Psoas muscle (tissue), 8 donors: ENCODE data around the gene STXBP3. TPM values are rescaled to one million over a fixed set of nuclear protein-coding genes. Genes with fewer than 3 reads are reported as not detected.
"Not testable (repeated sequence)": the region's sequence is repeated elsewhere in the genome, so short reads cannot be mapped to it uniquely, and the experiment has no call there.

Experiments
- ATAC-seq, 4 donors: fragments of 200-7000 bp; cut with Tn5 transposase; one replicate each; pipeline ENCODE4 v1.9.1; 2020; ENCODE audit warnings: moderate library complexity in 3 of 4, mild to moderate bottlenecking in 2 of 4
- DNase-seq, 2 donors: peaks; one replicate each; pipeline ENCODE4 v3.0.0-alpha.2; 2020
- H3K27ac ChIP-seq: fragments of 200-600 bp; one replicate; pipeline ENCODE4 v1.8.0; 2022
- H3K27me3 ChIP-seq, 3 donors: fragments of 200-600 bp in 1 of 3; one replicate each; pipeline versions ENCODE4 v1.6.1 to v1.8.0; 2013 to 2022; ENCODE audit warnings: low read length in 2 of 3, mild to moderate bottlenecking in 2 of 3, moderate library complexity in 1 of 3; ENCODE audit not compliant: insufficient read depth in 3 of 3
- H3K36me3 ChIP-seq, 2 donors: fragments of 200-600 bp in 1 of 2; one replicate each; pipeline versions ENCODE4 v1.6.1 to v1.8.0; 2013 to 2022; ENCODE audit warnings: low read depth in 1 of 2, mild to moderate bottlenecking in 1 of 2, moderate library complexity in 1 of 2; ENCODE audit not compliant: insufficient read depth in 1 of 2
- H3K4me1 ChIP-seq: fragments of 200-600 bp; one replicate; pipeline ENCODE4 v1.8.0; 2022
- H3K4me3 ChIP-seq: fragments of 200-600 bp; one replicate; pipeline ENCODE4 v1.8.0; 2022; ENCODE audit warnings: mild to moderate bottlenecking
- H3K9me3 ChIP-seq: fragments of 200-600 bp; one replicate; pipeline ENCODE4 v1.8.0; 2022
- CTCF ChIP-seq: fragments of 200-600 bp; IDR thresholded peaks from one replicate; pipeline ENCODE4 v1.8.0; 2022; ENCODE audit warnings: antibody characterized with exemption
- WGBS, 3 donors: extraction: QIAGEN DNeasy Blood & Tissue Kit; methylation state at CpG; one replicate each; pipeline versions ENCODE4 v1.1.6 to v1.1.7; 2013; 5-methylcytosine and 5-hydroxymethylcytosine counted together
- intact Hi-C, 2 donors: fragments of 100-400 bp; cut with DNase I; formaldehyde crosslinking; loops; one replicate each; pipeline versions ENCODE4 v1.11.0 to v1.14.2; 2022
- polyA plus RNA-seq, 3 donors: library from polyadenylated mRNA; stranded (reverse); fragments of 200-250 nt; gene quantifications; one replicate each; pipeline ENCODE4 v1.2.3, GENCODE V29; 2013
- total RNA-seq, 4 donors: library from RNA; stranded (reverse); fragmentation: NEBNext Ultra II Directional in 2 of 4; extraction: Animal tissue kit (Norgen Biotek cat#: 25700) in 2 of 4; gene quantifications; one replicate each; pipeline versions ENCODE4 v1.2.1 to v1.2.4, GENCODE V29; 2021 to 2023
- donor health status: healthy with polysubstance abuse.
- donor health status: DM: no; HTN: no; CAD: no; lungs with moderate emphysema.
- donor health status: Bipolar disorder and iron deficiency.
- donor health status: healthy.
- donor health status: DM: yes; HTN: yes; CAD: no.
- donor health status: DM: no; HTN: no; CAD: no.
- donor health status: DM: no; HTN: no; CAD: no.
- donor health status: DM: yes; HTN: yes; CAD: no.

STXBP3 gene
- total and polyA plus RNA-seq, 7 donors: 12.7 to 22.3 (median 17.1) TPM

GRCh38 chr1:108767115-108767514, 20.6 kb downstream of the STXBP3 start:
- 36 to 55% (median 42%) methylated on average over 1 of the region's 1 CpG for WGBS, 3 donors
- peaks cover 4 to 61% of the 10 kb centered on the region in 2 donors for H3K36me3 ChIP-seq
- H3K27me3 ChIP-seq: no peaks in the 10 kb centered on the region
- ATAC-seq: no peak
- H3K4me3 ChIP-seq: no peak overlapping the region
- H3K9me3 ChIP-seq: no peaks in the 10 kb centered on the region
- H3K27ac ChIP-seq: no peak overlapping the region
- TF ChIP-seq CTCF: no peak
- intact Hi-C loops: no loop called here
- DNase-seq: no peak
- H3K4me1 ChIP-seq: no peaks in the 10 kb centered on the region

- no peak for ATAC-seq
- DNase-seq: no peak
- Histone ChIP-seq H3K27me3 (no peaks in the 10 kb centered on the region), H3K4me1 (no peaks in the 10 kb centered on the region), H3K27ac (no peak overlapping the region), H3K36me3 (peaks cover 4 to 58% of the 10 kb centered on the region in 2 donors), H3K9me3 (no peaks in the 10 kb centered on the region), H3K4me3 (no peak overlapping the region)
- 87 to 96% (median 93%) methylated on average over 3 of the region's 3 CpGs for WGBS, 3 donors
- no peak for TF ChIP-seq CTCF
- intact Hi-C loops: no loop called here
These were observed 21.2 kb downstream of the STXBP3 start for GRCh38 chr1:108767708-108768107.

- no peak for TF ChIP-seq CTCF
- H3K27me3 ChIP-seq: no peaks in the 10 kb centered on the region
- no peak overlapping the region for H3K27ac ChIP-seq
- intact Hi-C loops: no loop called here
- no peak overlapping the region for H3K4me3 ChIP-seq
- H3K36me3 ChIP-seq: peaks cover 4 to 97% of the 10 kb centered on the region in 2 donors
- H3K9me3 ChIP-seq: no peaks in the 10 kb centered on the region
- DNase-seq: no peak
- ATAC-seq: no peak
- no peaks in the 10 kb centered on the region for H3K4me1 ChIP-seq
These were observed 31.4 kb downstream of the STXBP3 start for GRCh38 chr1:108777839-108778238.

DNA sequence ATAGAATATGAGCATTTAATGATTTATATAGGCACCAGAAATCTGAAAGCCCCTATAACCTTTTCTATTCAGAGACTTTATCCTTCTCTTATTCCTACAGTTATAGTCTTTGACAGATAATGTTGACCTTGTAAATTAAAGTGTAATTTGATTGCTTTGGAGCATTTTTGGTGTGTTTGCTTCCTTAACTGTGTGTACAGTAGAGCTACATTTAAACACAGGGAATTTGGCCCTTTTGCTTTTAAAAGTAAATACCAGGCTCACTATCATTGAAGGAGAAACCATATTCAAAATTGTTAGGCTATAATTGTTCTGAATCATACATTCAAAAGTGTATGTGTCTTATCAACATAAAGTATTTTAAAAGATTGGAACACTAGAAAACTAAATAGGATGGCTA, 33.0 kb downstream of the STXBP3 start:
- no peak for ATAC-seq
- intact Hi-C loops: no loop called here
- DNase-seq: no peak
- H3K9me3 ChIP-seq: no peaks in the 10 kb centered on the region
- no peaks in the 10 kb centered on the region for H3K27me3 ChIP-seq
- H3K4me1 ChIP-seq: no peaks in the 10 kb centered on the region
- no peak for TF ChIP-seq CTCF
- H3K4me3 ChIP-seq: no peak overlapping the region
- peaks cover 10 to 97% of the 10 kb centered on the region in 2 donors for H3K36me3 ChIP-seq
- no peak overlapping the region for H3K27ac ChIP-seq

DNA sequence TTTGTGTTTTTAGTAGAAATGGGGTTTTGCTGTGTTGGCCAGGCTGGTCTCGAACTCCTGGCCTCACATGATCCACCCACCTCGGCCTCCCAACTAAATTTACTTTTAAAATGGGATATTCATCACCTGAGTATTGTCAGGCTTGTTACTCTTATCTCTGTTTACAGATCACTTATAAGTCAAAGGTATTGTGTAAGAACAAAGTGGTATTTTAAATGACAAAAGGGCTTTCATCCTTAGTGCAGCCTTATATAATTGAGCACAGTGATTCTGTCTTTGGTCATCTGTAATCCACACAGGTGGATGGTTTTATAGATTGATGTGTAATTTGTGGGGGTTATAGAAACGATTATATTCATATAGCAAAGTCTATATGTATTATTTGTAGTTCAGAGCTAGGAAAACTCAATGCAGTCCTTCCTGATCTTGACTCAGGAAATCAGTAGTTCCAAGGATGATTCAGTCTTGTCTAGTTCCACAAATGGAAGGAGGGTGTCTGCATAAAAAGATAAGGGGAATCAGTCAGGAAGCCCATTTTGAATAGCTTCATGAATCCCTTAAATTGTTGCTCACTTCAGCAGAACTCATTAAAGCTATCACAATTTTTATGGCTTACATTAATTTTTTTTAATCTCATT, 34.6 kb downstream of the STXBP3 start:
- H3K27ac ChIP-seq: no peak overlapping the region
- peaks cover 18 to 98% of the 10 kb centered on the region in 2 donors for H3K36me3 ChIP-seq
- H3K4me1 ChIP-seq: no peaks in the 10 kb centered on the region
- no peaks in the 10 kb centered on the region for H3K27me3 ChIP-seq
- ATAC-seq: no peak
- DNase-seq: no peak
- intact Hi-C loops: no loop called here
- H3K4me3 ChIP-seq: no peak overlapping the region
- no peak for TF ChIP-seq CTCF
- WGBS, 3 donors: 95 to 96% (median 95%) methylated on average over 3 of the region's 3 CpGs
- H3K9me3 ChIP-seq: peaks cover 4% of the 10 kb centered on the region

DNA sequence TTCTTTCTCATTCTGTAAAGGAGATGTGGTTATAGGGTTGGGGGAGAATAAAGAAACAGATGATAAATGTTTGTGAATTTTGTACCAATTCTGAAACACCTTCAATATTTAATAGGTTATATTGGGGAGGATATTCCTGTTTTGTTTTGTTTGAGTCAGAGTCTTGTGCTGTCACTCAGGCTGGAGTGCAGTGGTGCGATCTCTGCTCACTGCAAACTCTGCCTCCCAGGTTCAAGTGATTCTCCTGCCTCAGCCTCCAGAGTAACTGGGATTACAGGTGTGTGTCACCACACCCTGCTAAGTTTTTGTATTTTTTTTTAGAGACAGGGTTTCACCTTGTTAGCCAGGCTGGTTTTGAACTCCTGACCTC, 35.1 kb downstream of the STXBP3 start:
- H3K27ac ChIP-seq, H3K9me3 ChIP-seq, H3K4me3 ChIP-seq, intact Hi-C loops, H3K4me1 ChIP-seq, H3K27me3 ChIP-seq, DNase-seq, ATAC-seq: not testable (repeated sequence)
- 92 to 100% (median 96%) methylated on average over 1 of the region's 1 CpG for WGBS, 3 donors
- peaks cover 18 to 98% of the 10 kb centered on the region in 2 donors for H3K36me3 ChIP-seq
